Right forelimb (tissue), 1 donor: ENCODE data around the gene PSD.

Experiments used
- DNase-seq: peaks from one replicate; pipeline ENCODE4 v3.0.0-alpha.2; 2018

The PSD gene

DNA sequence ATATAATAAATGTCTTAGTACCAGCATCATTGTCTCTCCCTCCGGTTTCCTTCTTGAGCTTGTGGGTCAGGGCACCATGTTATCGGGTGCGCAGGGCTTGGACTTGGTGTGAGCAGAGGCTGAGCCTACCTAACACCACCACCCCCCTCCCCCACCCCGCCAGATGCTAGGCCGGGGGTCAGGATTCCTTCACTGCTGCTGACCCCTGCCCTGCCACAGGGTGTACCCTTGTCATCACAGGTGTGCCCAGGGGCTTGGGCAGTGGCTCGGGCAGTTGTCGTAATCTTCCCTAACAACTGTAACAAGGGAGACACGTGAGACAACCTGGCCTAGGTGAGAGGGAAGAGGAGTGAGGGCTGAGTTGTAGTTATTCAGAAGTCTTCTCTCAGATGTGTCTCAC, 35.7 kb downstream of the PSD start:
- DNase-seq, result no peak

DNA sequence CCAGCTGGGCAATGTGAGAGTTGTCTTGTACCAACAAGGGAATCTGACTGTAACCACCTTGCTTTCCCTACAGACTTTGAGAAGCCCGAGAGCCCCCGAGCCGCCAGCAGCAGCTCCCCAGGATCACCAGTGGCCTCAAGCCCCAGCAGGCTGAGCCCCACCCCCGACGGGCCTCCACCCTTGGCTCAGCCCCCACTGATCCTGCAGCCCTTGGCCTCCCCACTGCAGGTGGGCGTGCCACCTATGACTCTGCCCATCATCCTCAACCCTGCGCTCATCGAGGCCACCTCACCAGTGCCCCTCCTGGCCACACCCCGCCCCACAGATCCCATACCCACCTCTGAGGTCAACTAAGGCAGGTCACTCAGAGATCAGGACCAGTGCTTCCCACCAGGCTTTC, 36.6 kb downstream of the PSD start:
- no peak for DNase-seq

DNA sequence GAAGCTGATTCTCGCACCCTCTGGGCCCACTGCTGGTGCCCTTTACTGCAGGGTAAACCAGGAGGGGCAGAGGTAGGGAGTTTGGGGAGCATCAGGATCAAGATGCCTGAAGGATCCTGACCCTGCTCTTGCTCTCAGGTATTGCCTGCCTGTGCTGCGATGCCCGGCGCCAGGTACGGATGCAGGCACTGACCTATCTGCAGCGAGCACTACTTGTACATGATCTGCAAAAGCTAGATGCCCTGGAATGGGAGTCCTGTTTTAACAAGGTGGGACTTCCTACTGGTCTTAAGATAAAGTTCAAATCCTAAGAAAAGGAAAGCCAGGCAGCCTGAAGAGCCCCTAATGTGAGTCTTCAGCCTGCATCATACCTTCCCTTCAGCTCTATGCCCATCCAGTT, 39.2 kb downstream of the PSD start:
- DNase-seq, result no peak

DNA sequence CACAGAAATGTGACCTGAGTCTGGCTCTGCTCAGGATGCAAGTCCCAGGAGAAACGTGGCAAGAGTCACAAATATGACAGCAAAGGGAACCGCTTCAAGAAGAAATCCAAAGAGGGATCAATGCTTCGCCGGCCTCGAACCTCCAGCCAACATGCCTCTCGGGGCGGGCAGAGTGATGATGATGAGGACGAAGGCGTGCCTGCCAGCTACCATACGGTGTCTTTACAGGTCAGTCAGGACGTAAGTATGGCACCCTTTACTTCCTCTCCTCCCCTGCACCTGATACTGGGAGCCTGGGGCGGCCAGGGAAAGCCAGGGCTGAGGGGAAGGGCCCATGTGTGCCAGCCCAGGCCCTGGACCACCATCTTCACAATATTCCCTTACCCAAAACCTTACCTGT, 41.7 kb downstream of the PSD start:
- no peak for DNase-seq

GRCh38 chr10:102375867-102376266, 42.7 kb downstream of the PSD start:
- no peak for DNase-seq

DNA sequence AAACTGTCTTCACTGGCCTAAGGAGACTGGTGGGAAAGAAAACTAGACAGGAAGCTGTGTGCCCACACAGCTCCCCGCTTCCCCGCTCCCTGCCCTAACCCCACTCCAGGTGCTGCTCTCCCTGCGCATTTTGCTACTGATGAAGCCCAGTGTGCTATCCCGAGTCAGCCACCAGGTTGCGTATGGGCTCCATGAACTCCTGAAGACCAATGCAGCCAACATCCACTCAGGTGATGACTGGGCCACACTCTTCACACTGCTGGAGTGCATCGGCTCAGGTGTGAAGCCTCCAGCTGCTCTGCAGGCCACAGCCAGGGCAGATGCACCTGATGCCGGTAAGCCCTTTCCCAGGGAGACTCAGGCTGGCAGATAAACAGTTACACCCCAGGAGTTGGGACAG, 43.3 kb downstream of the PSD start:
- DNase-seq, result no peak

GRCh38 chr10:102371295-102371694, 47.3 kb downstream of the PSD start:
- DNase-seq, result no peak

DNA sequence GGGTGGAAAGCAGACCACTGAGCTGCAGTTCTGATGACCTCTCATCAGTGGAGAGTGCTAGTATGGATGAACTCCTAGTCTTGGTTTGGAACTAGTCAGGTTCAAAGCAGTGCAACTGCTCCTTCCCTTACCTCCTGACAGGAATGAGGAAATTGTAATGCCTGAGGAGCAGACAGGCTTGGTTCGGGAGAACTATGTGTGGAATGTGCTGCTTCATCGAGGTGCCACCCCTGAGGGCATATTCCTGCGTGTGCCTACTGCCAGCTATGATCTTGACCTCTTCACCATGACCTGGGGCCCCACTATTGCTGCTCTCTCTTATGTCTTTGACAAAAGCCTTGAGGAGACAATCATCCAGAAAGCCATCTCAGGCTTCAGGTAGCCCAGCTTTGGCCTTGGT, 50.5 kb downstream of the PSD start:
- no peak for DNase-seq

DNA sequence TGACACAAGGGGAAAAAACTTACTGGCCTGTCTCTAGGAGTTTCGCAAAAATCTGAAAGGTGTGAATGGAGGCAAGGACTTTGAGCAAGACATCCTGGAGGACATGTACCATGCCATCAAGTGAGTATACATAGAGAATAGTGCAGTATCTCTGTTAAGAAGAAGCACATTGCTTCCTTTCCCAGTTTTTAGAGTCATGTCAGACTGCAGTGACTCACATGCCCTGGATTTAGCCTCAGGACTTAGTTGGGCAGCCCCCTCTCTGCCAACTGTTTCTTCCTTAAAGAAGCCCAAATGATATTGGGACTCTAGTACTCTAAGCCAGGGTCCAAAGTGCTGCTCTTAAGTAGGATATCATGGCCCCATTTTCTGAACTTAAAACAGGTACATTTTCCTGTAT, 51.1 kb downstream of the PSD start:
- DNase-seq, result no peak

GRCh38 chr10:102358712-102359382, 59.7 kb downstream of the PSD start:
- no peak for DNase-seq

- DNase-seq, result no peak
Observed at GRCh38 chr10:102354451-102354850, 64.1 kb downstream of the PSD start.
